Activated CD8-positive, alpha-beta T cell treated with anti-CD3 and anti-CD28 coated beads for 36 hours (primary cell): ENCODE measurements around the gene PDE6H. TPM values are rescaled to one million over a fixed set of nuclear protein-coding genes. Genes with fewer than 3 reads are reported as not detected.

ENCODE experiments used
- ATAC-seq: fragments of 200-7000 bp; cut with Tn5 transposase; one replicate; pipeline ENCODE4 v1.10.0; 2021; ENCODE audit warnings: mild to moderate bottlenecking, moderate library complexity
- CTCF ChIA-PET: fragments of 350-600 bp; sonication (Branson Sonifier 250); formaldehyde crosslinking; loops from one replicate; lab custom pipeline; 2021; ENCODE audit warnings: antibody characterized with exemption; lab: Charles Lee
- POLR2A ChIA-PET: fragments of 350-600 bp; sonication (Branson Sonifier 250); formaldehyde crosslinking; loops from one replicate; lab custom pipeline; 2021; ENCODE audit warnings: antibody characterized with exemption; lab: Charles Lee
- DNase-seq: peaks from one replicate; pipeline ENCODE4 v3.0.0-alpha.2; 2020
- H3K27ac Mint-ChIP-seq: one replicate; pipeline ENCODE4 v1.8.0; 2021; ENCODE audit warnings: mild to moderate bottlenecking, mixed read lengths
- H3K27me3 Mint-ChIP-seq: one replicate; pipeline ENCODE4 v1.8.0; 2021; ENCODE audit warnings: mixed read lengths
- H3K36me3 Mint-ChIP-seq: one replicate; pipeline ENCODE4 v1.8.0; 2021; ENCODE audit warnings: low read depth, mixed read lengths
- H3K4me1 Mint-ChIP-seq: one replicate; pipeline ENCODE4 v1.8.0; 2021; ENCODE audit warnings: low read depth, mixed read lengths
- H3K4me3 Mint-ChIP-seq: one replicate; pipeline ENCODE4 v1.8.0; 2021; ENCODE audit warnings: mild to moderate bottlenecking, moderate library complexity, mixed read lengths
- H3K9me3 Mint-ChIP-seq: one replicate; pipeline ENCODE4 v1.8.0; 2021; ENCODE audit warnings: mixed read lengths
- CTCF ChIP-seq: fragments of 200-600 bp; IDR thresholded peaks from one replicate; pipeline ENCODE4 v1.8.0; 2022; ENCODE audit warnings: antibody characterized with exemption, mild to moderate bottlenecking
- intact Hi-C: fragments of 100-400 bp; cut with micrococcal nuclease; formaldehyde crosslinking; loops from one replicate; pipeline ENCODE4 v1.10.0; 2022
- total RNA-seq, 2 experiments: library from RNA; stranded (reverse); gene quantifications; one replicate each; pipeline ENCODE4 v1.2.3, GENCODE V29; 2021

PDE6H gene
- total RNA-seq, 2 experiments from 2014 or later: not detected

GRCh38 chr12:14964406-14964805, 8.4 kb upstream of the PDE6H start:
- peak overlapping the region; percentile 97 for H3K27ac Mint-ChIP-seq
- CTCF ChIA-PET: interaction anchor here (0.6 kb wide), 1 partner anchor 31 kb away, joined by 4 read pairs; no protein-coding TSS in a partner anchor

GRCh38 chr12:14965221-14965620, 7.6 kb upstream of the PDE6H start:
- H3K27ac Mint-ChIP-seq: peak overlapping the region; percentile 97
- ChIA-PET CTCF (no interaction called here), POLR2A (interaction anchor here (1.1 to 2.1 kb wide), 3 partner anchors 9 to 195 kb away, joined by 3 to 9 read pairs (median 7); no protein-coding TSS in a partner anchor)
- ATAC-seq (no peak), DNase-seq (no peak)
- H3K4me3 Mint-ChIP-seq: no peak overlapping the region
- H3K9me3 Mint-ChIP-seq: no peaks in the 10 kb centered on the region
- H3K36me3 Mint-ChIP-seq: peaks cover 10% of the 10 kb centered on the region
- no peak for TF ChIP-seq CTCF
- H3K4me1 Mint-ChIP-seq: peaks cover 48% of the 10 kb centered on the region
- H3K27me3 Mint-ChIP-seq: no peaks in the 10 kb centered on the region
- intact Hi-C loops: no loop called here

More at GRCh38 chr12:14964406-14964805, 8.4 kb upstream of the PDE6H start:
- no peak overlapping the region for H3K4me3 Mint-ChIP-seq
- H3K36me3 Mint-ChIP-seq: peaks cover 18% of the 10 kb centered on the region
- no peaks in the 10 kb centered on the region for H3K9me3 Mint-ChIP-seq
- no peak for TF ChIP-seq CTCF
- no peak for DNase-seq
- POLR2A ChIA-PET: interaction anchor here (0.6 to 2.1 kb wide), 4 partner anchors 10 to 194 kb away, joined by 3 to 9 read pairs (median 6); no protein-coding TSS in a partner anchor
- H3K4me1 Mint-ChIP-seq: peaks cover 42% of the 10 kb centered on the region
- no peaks in the 10 kb centered on the region for H3K27me3 Mint-ChIP-seq
- ATAC-seq: no peak
- intact Hi-C loops: loop anchor here (5.0 kb wide), 1 partner anchor 82 kb away; no protein-coding TSS in a partner anchor

GRCh38 chr12:14968478-14968877, 4.4 kb upstream of the PDE6H start:
- ChIA-PET CTCF (interaction anchor here (1.0 to 1.8 kb wide), 4 partner anchors 10 to 198 kb away, joined by 3 to 5 read pairs (median 4); no protein-coding TSS in a partner anchor), POLR2A (interaction anchor here (0.6 to 0.8 kb wide), 2 partner anchors 11 to 89 kb away, joined by 3 to 5 read pairs; no protein-coding TSS in a partner anchor)
- H3K27me3 Mint-ChIP-seq: no peaks in the 10 kb centered on the region
- ATAC-seq (no peak), DNase-seq (no peak)
- no peak overlapping the region for H3K4me3 Mint-ChIP-seq
- peaks cover 55% of the 10 kb centered on the region for H3K4me1 Mint-ChIP-seq
- no peaks in the 10 kb centered on the region for H3K36me3 Mint-ChIP-seq
- H3K27ac Mint-ChIP-seq: no peak overlapping the region
- intact Hi-C loops: loop anchor here (2.0 kb wide), 1 partner anchor 14 kb away; no protein-coding TSS in a partner anchor
- no peak for TF ChIP-seq CTCF
- no peaks in the 10 kb centered on the region for H3K9me3 Mint-ChIP-seq

DNA sequence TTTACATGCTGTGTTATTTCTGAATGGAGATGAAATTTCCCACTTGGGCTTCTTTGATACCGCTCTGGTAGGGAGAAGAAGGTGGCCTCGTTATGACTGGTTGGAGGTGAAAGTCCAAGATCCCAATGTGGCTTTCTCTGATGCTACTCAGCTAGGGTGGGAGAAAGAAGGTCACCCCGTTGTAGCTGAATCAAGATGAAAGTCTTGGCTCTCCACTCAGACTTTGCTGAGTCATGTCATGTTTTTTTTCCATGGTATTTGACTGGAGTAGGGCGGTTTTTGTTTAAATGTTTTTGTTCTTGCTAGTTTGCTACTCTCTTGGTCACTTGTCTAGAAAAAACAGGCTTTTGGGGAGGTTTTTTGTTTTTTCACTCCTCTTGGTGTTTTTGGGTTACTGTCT, 2.4 kb upstream of the PDE6H start:
- Mint-ChIP-seq H3K9me3 (no peaks in the 10 kb centered on the region), H3K27ac (peak overlapping the region; percentile 3), H3K27me3 (no peaks in the 10 kb centered on the region), H3K4me1 (peaks cover 44% of the 10 kb centered on the region), H3K36me3 (no peaks in the 10 kb centered on the region), H3K4me3 (no peak overlapping the region)
- POLR2A ChIA-PET: no interaction called here
- CTCF ChIA-PET: no interaction called here
- ATAC-seq (peak; percentile 60), DNase-seq (no peak)
- intact Hi-C loops: no loop called here
- TF ChIP-seq CTCF: no peak

- Mint-ChIP-seq H3K9me3 (no peaks in the 10 kb centered on the region), H3K4me3 (no peak overlapping the region), H3K4me1 (peaks cover 43% of the 10 kb centered on the region), H3K36me3 (no peaks in the 10 kb centered on the region), H3K27ac (no peak overlapping the region), H3K27me3 (no peaks in the 10 kb centered on the region)
- TF ChIP-seq CTCF: no peak
- ATAC-seq: no peak
- ChIA-PET CTCF (interaction anchor here (1.3 kb wide), 1 partner anchor 9 kb away, joined by 4 read pairs; no protein-coding TSS in a partner anchor), POLR2A (interaction anchor here (2.3 kb wide), 1 partner anchor 10 kb away, joined by 9 read pairs; no protein-coding TSS in a partner anchor)
- intact Hi-C loops: no loop called here
- no peak for DNase-seq
Measured at GRCh38 chr12:14974633-14975032, 1.8 kb downstream of the PDE6H start.
